DOHH2 (cell line): ENCODE data around the gene IL1RAPL1.

Experiments
- EZH2phosphoT487 ChIP-seq: fragments of 200-600 bp; sonication (generic); IDR thresholded peaks from 2 replicates; pipeline ENCODE4 v1.6.1; 2017; ENCODE audit warnings: borderline replicate concordance, mild to moderate bottlenecking, antibody characterized with exemption, low read length, moderate library complexity, mixed read lengths
- TF ChIP-seq, protein P1 (sequence below): fragments of 200-600 bp; sonication (generic); IDR thresholded peaks from one replicate; pipeline ENCODE4 v1.5.1; 2014; ENCODE audit warnings: antibody characterized with exemption, mild to moderate bottlenecking, low read depth, low read length; ENCODE audit not compliant: poor library complexity, severe bottlenecking

DNA sequence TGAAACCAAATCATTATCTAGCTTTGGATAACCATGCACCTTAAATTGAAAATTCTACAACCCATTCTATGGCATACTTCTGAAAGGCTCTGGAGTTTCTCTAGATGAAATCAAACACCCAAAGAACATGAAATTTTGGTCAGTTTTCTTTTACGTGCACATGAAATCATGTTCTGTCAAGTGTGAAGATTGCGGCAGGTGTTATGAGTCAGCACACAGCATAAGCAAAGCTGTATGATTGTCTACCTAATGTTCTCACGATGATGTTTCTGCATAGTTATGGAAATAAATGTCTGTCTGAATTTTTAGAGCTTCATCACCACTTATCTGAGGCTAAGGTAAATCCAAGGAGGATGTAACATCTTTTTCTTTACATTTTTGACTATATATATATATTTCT, 495.3 kb downstream of the IL1RAPL1 start:
- TF ChIP-seq, protein P1, sequence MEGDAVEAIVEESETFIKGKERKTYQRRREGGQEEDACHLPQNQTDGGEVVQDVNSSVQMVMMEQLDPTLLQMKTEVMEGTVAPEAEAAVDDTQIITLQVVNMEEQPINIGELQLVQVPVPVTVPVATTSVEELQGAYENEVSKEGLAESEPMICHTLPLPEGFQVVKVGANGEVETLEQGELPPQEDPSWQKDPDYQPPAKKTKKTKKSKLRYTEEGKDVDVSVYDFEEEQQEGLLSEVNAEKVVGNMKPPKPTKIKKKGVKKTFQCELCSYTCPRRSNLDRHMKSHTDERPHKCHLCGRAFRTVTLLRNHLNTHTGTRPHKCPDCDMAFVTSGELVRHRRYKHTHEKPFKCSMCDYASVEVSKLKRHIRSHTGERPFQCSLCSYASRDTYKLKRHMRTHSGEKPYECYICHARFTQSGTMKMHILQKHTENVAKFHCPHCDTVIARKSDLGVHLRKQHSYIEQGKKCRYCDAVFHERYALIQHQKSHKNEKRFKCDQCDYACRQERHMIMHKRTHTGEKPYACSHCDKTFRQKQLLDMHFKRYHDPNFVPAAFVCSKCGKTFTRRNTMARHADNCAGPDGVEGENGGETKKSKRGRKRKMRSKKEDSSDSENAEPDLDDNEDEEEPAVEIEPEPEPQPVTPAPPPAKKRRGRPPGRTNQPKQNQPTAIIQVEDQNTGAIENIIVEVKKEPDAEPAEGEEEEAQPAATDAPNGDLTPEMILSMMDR = no peak
- no peak for TF ChIP-seq EZH2phosphoT487
